HCT116 (cell line): ENCODE measurements around the gene RINT1. TPM values are rescaled to one million over a fixed set of nuclear protein-coding genes. Genes with fewer than 3 reads are reported as not detected.

ENCODE experiments used
- ATAC-seq: fragments of 200-7000 bp; cut with Tn5 transposase; 2 replicates; pipeline ENCODE4 v1.9.1; 2020; ENCODE audit warnings: mild to moderate bottlenecking, moderate library complexity
- BruUV-seq: library from RNA; stranded (reverse); fragments of 400-500 nt; replicated peaks from 2 replicates; lab custom pipeline; 2021; lab: Mats Ljungman, UMichigan
- CTCF ChIA-PET: fragments of 300-600 bp; sonication (Branson Sonifier 250); formaldehyde crosslinking; loops from one replicate; lab custom pipeline; 2021; ENCODE audit warnings: antibody characterized with exemption; lab: Charles Lee
- POLR2A ChIA-PET: fragments of 300-600, 350-600 bp; sonication (Branson Sonifier 250); formaldehyde crosslinking; loops from one replicate; lab custom pipeline; 2021; ENCODE audit warnings: antibody characterized with exemption; lab: Charles Lee
- RAD21 ChIA-PET, 2 experiments: fragments of 300-600 bp; sonication (Branson Sonifier 250); formaldehyde crosslinking; loops; one replicate each; lab custom pipeline; 2023; ENCODE audit warnings: low total read pairs in 2 of 2; ENCODE audit not compliant: uncharacterized antibody in 2 of 2, unreplicated experiment in 2 of 2, low non-redundant PET in 1 of 2; lab: Charles Lee
- DNase-seq: peaks from one replicate; pipeline ENCODE4 v3.0.0-alpha.2; 2010; ENCODE audit warnings: low read depth, low spot score
- H2AFZ ChIP-seq: fragments of 200-600 bp; shearing (Covaris generic), sonication (generic); 2 replicates; pipeline ENCODE4 v1.6.1; 2017; ENCODE audit warnings: low read depth, mixed run types, mixed read lengths, antibody characterized with exemption, low read length; ENCODE audit not compliant: poor library complexity, severe bottlenecking
- H3K27ac ChIP-seq: 2 replicates; pipeline ENCODE4 v1.5.1; 2012; ENCODE audit warnings: low read depth, low read length
- H3K27me3 ChIP-seq: fragments of 200-600 bp; sonication (generic); 2 replicates; pipeline ENCODE4 v1.6.1; 2016; ENCODE audit warnings: mixed run types, low read length, mixed read lengths; ENCODE audit not compliant: insufficient read depth
- H3K36me3 ChIP-seq, 2 experiments: fragments of 200-500 bp in 1 of 2; fragments of 200-600 bp in 1 of 2; sonication (Bioruptor generic) in 1 of 2; sonication (generic) in 1 of 2; 2 replicates each; pipeline versions ENCODE4 v1.5.1 to v1.6.1; 2014 to 2016; ENCODE audit warnings: low read length in 2 of 2, inconsistent platforms in 1 of 2, mixed read lengths in 1 of 2, mixed run types in 1 of 2; ENCODE audit not compliant: insufficient read depth in 2 of 2, control insufficient read depth in 1 of 2
- H3K4me1 ChIP-seq, 2 experiments: fragments of 200-600 bp in 1 of 2; sonication (generic) in 1 of 2; 2 replicates each; pipeline versions ENCODE4 v1.5.1 to v1.6.1; 2012 to 2017; ENCODE audit warnings: low read length in 2 of 2, inconsistent platforms in 1 of 2, mild to moderate bottlenecking in 1 of 2, mixed read lengths in 1 of 2, mixed run types in 1 of 2, moderate library complexity in 1 of 2; ENCODE audit not compliant: insufficient read depth in 2 of 2, control insufficient read depth in 1 of 2
- H3K4me2 ChIP-seq: fragments of 200-600 bp; sonication (generic); 2 replicates; pipeline ENCODE4 v1.6.1; 2017; ENCODE audit warnings: mixed run types, low read length, mixed read lengths
- H3K4me3 ChIP-seq, 2 experiments: fragments of 200-600 bp in 1 of 2; sonication (generic) in 1 of 2; replicated peaks in 1 of 2; 2 replicates each; pipeline ENCODE4 v1.5.1; 2011 to 2016; ENCODE audit warnings: low read length in 2 of 2, control low read depth in 1 of 2, low read depth in 1 of 2, mild to moderate bottlenecking in 1 of 2, mixed read lengths in 1 of 2, mixed run types in 1 of 2
- H3K79me2 ChIP-seq: fragments of 200-600 bp; sonication (generic); 2 replicates; pipeline ENCODE4 v1.6.1; 2017; ENCODE audit warnings: mild to moderate bottlenecking, mixed run types, low read length, moderate library complexity, mixed read lengths; ENCODE audit not compliant: insufficient read depth
- H3K9ac ChIP-seq: fragments of 200-600 bp; sonication (generic); 2 replicates; pipeline ENCODE4 v1.6.1; 2016; ENCODE audit warnings: low read length, mixed read lengths
- H3K9me2 ChIP-seq: fragments of 200-600 bp; sonication (generic), shearing (Covaris generic); 2 replicates; pipeline ENCODE4 v1.6.1; 2017; ENCODE audit warnings: mixed run types, mild to moderate bottlenecking, moderate library complexity; ENCODE audit not compliant: insufficient read depth
- H3K9me3 ChIP-seq, 2 experiments: fragments of 200-500 bp in 1 of 2; fragments of 200-600 bp in 1 of 2; sonication (Bioruptor generic) in 1 of 2; sonication (generic) in 1 of 2; 2 replicates each; pipeline ENCODE4 v1.6.1; 2014 to 2017; ENCODE audit warnings: low read length in 2 of 2, mixed read lengths in 2 of 2, inconsistent platforms in 1 of 2, low read depth in 1 of 2, mild to moderate bottlenecking in 1 of 2, mixed run types in 1 of 2, moderate library complexity in 1 of 2; ENCODE audit not compliant: control insufficient read depth in 1 of 2, insufficient read depth in 1 of 2
- H4K20me1 ChIP-seq: fragments of 200-600 bp; sonication (generic), shearing (Covaris generic); 2 replicates; pipeline ENCODE4 v1.6.1; 2017; ENCODE audit warnings: mixed run types, mild to moderate bottlenecking, moderate library complexity; ENCODE audit not compliant: insufficient read depth
- CBX3 ChIP-seq: IDR thresholded peaks from 2 replicates; pipeline ENCODE4 v1.6.1; 2012; ENCODE audit warnings: low read depth
- EGR1 ChIP-seq: IDR thresholded peaks from 2 replicates; pipeline ENCODE4 v1.6.1; 2012; ENCODE audit warnings: low read depth
- ELF1 ChIP-seq: IDR thresholded peaks from 2 replicates; pipeline ENCODE4 v1.6.1; 2012; ENCODE audit warnings: low read depth, borderline replicate concordance
- RAD21 ChIP-seq: IDR thresholded peaks from 2 replicates; pipeline ENCODE4 v1.6.1; 2012; ENCODE audit warnings: low read depth, mild to moderate bottlenecking
- SRF ChIP-seq: IDR thresholded peaks from 2 replicates; pipeline ENCODE4 v1.6.1; 2012; ENCODE audit warnings: low read depth
- ZNF274 ChIP-seq: fragments of 200-500 bp; sonication (Bioruptor generic); IDR thresholded peaks from 2 replicates; pipeline ENCODE4 v1.6.1; 2014; ENCODE audit warnings: mild to moderate bottlenecking, low read depth, low read length, inconsistent platforms
- intact Hi-C: fragments of 100-400 bp; cut with micrococcal nuclease; formaldehyde crosslinking; loops from 2 replicates; pipeline ENCODE4 v1.10.0; 2022
- total RNA-seq: library from RNA; stranded (reverse); gene quantifications from one replicate; pipeline ENCODE4 v1.2.1, GENCODE V29; 2021; ENCODE audit not compliant: unreplicated experiment
- TF ChIP-seq, protein P1 (sequence below), 3 experiments: fragments of 200-600 bp in 1 of 3; sonication (generic) in 1 of 3; IDR thresholded peaks in 2 of 3; conservative IDR thresholded peaks in 1 of 3; 2 replicates each; pipeline ENCODE4 v1.5.1; 2012 to 2017; ENCODE audit warnings: low read depth in 2 of 3, low read length in 2 of 3, antibody characterized with exemption in 1 of 3, borderline replicate concordance in 1 of 3, control low read depth in 1 of 3, mild to moderate bottlenecking in 1 of 3, mixed read lengths in 1 of 3, mixed run types in 1 of 3, moderate library complexity in 1 of 3; ENCODE audit not compliant: insufficient read depth in 1 of 3

RINT1 gene
- total RNA-seq, 1 experiment from 2014 or later = 24.3 TPM

DNA sequence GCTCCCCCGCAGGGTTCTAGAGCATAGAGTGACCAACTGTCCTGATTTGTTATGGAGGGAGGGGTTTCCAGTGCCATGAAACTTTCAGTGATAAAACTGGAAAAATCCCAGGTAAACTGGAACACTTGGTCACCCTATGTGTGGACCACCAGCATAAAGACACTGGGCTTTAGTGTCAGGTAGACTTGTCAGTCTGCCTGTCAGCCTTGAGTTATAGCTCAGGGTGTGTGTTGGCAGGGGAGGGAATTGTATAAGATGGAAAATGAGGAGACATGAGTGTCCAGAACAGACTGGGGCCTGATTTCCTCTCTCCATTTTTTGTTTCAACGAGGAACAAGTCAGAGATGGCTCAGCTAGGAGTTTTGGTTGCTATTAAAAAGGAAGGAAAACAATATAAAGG, 59.5 kb downstream of the RINT1 start:
- CTCF ChIA-PET = no interaction called here
- no TSS peak for BruUV-seq
- intact Hi-C loops = loop anchor here (5.0 kb wide), 1 partner anchor 189 kb away; no protein-coding TSS in a partner anchor
- H3K27ac ChIP-seq = no peak overlapping the region
- H4K20me1 ChIP-seq = no peaks in the 10 kb centered on the region
- no peaks in the 10 kb centered on the region for H3K4me1 ChIP-seq
- RAD21 ChIA-PET = no interaction called here
- TF ChIP-seq EGR1 = no peak
- TF ChIP-seq, all 23 proteins: peak for 0
- no peak overlapping the region for H3K4me3 ChIP-seq
- no peak overlapping the region for H3K4me2 ChIP-seq
- no peaks in the 10 kb centered on the region for H3K9me3 ChIP-seq
- H3K27me3 ChIP-seq = no peaks in the 10 kb centered on the region
- POLR2A ChIA-PET = no interaction called here
- no peaks in the 10 kb centered on the region for H3K36me3 ChIP-seq
- no peak overlapping the region for H2AFZ ChIP-seq
- H3K79me2 ChIP-seq = no peaks in the 10 kb centered on the region
- no peak overlapping the region for H3K9ac ChIP-seq
- no peaks in the 10 kb centered on the region for H3K9me2 ChIP-seq
- no peak for ATAC-seq
- DNase-seq = no peak

DNA sequence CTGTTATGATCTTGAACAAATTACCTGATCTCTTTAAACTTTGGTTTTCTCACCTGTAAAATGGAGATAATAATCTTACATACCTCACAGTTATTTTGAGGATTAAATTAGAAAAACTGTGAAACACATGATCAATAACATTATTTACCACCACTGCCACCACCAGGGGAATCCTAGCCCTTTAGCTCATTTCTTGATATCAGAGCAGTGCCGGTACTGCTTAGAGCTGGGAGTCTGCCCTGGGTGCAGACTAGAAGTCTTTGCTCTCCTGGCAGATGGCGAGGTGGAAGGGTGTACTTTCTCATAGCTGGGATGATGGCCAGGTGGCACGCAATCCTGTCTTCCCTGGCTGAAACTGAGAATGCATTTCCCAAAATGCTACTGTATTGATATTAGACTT, 62.0 kb downstream of the RINT1 start:
- ChIA-PET CTCF (interaction anchor here (1.2 kb wide), 1 partner anchor 449 kb away, joined by 5 read pairs; no protein-coding TSS in a partner anchor), RAD21 (interaction anchor here in 1 of 2 experiments (0.7 kb wide), 1 partner anchor 158 kb away, joined by 4 read pairs; no protein-coding TSS in a partner anchor), POLR2A (no interaction called here)
- H3K79me2 ChIP-seq = no peaks in the 10 kb centered on the region
- no peak overlapping the region for H3K4me3 ChIP-seq
- H3K9me3 ChIP-seq = no peaks in the 10 kb centered on the region
- ATAC-seq (no peak), DNase-seq (no peak)
- no peak for TF ChIP-seq ZNF274
- no peak for TF ChIP-seq SRF
- no peak for TF ChIP-seq CBX3
- TF ChIP-seq ELF1 = no peak
- TF ChIP-seq RAD21 = peak; percentile 12; the same call in 1 of the 2 replicates
- TF ChIP-seq, protein P1, sequence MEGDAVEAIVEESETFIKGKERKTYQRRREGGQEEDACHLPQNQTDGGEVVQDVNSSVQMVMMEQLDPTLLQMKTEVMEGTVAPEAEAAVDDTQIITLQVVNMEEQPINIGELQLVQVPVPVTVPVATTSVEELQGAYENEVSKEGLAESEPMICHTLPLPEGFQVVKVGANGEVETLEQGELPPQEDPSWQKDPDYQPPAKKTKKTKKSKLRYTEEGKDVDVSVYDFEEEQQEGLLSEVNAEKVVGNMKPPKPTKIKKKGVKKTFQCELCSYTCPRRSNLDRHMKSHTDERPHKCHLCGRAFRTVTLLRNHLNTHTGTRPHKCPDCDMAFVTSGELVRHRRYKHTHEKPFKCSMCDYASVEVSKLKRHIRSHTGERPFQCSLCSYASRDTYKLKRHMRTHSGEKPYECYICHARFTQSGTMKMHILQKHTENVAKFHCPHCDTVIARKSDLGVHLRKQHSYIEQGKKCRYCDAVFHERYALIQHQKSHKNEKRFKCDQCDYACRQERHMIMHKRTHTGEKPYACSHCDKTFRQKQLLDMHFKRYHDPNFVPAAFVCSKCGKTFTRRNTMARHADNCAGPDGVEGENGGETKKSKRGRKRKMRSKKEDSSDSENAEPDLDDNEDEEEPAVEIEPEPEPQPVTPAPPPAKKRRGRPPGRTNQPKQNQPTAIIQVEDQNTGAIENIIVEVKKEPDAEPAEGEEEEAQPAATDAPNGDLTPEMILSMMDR (IDR thresholded peaks at IDR 0.05 in 2 of 3, conservative IDR thresholded peaks at IDR 0.05 in 1 of 3; ENCODE audit: borderline replicate concordance in 1 of 3, insufficient read depth in 1 of 3, low read depth in 2 of 3, low read length in 2 of 3) = 0 out of 6 replicates have a peak, but pooled peaks of 1 of the 3 experiments have one; percentile 19
- intact Hi-C loops = loop anchor here (5.0 kb wide), 1 partner anchor 192 kb away; no protein-coding TSS in a partner anchor
- no peak overlapping the region for H3K27ac ChIP-seq
- no TSS peak for BruUV-seq
- H4K20me1 ChIP-seq = no peaks in the 10 kb centered on the region
- H3K4me2 ChIP-seq = no peak overlapping the region
- no peaks in the 10 kb centered on the region for H3K9me2 ChIP-seq
- no peaks in the 10 kb centered on the region for H3K4me1 ChIP-seq
- H3K9ac ChIP-seq = no peak overlapping the region
- no peaks in the 10 kb centered on the region for H3K36me3 ChIP-seq
- no peaks in the 10 kb centered on the region for H3K27me3 ChIP-seq
- no peak overlapping the region for H2AFZ ChIP-seq
